SU-DHL-6 (cell line): ENCODE measurements around the gene RNF114.

Experiments used
- EZH2phosphoT487 ChIP-seq: fragments of 200-600 bp; sonication (generic), shearing (Covaris generic); conservative IDR thresholded peaks from 2 replicates; pipeline ENCODE4 v1.6.1; 2018; ENCODE audit warnings: mild to moderate bottlenecking, antibody characterized with exemption, low read length, moderate library complexity, mixed read lengths
- TF ChIP-seq, protein P1 (sequence below): fragments of 200-600 bp; sonication (generic); IDR thresholded peaks from one replicate; pipeline ENCODE4 v1.5.1; 2017; ENCODE audit warnings: antibody characterized with exemption, mild to moderate bottlenecking, low read length, moderate library complexity; ENCODE audit not compliant: insufficient read depth, poor library complexity, severe bottlenecking

DNA sequence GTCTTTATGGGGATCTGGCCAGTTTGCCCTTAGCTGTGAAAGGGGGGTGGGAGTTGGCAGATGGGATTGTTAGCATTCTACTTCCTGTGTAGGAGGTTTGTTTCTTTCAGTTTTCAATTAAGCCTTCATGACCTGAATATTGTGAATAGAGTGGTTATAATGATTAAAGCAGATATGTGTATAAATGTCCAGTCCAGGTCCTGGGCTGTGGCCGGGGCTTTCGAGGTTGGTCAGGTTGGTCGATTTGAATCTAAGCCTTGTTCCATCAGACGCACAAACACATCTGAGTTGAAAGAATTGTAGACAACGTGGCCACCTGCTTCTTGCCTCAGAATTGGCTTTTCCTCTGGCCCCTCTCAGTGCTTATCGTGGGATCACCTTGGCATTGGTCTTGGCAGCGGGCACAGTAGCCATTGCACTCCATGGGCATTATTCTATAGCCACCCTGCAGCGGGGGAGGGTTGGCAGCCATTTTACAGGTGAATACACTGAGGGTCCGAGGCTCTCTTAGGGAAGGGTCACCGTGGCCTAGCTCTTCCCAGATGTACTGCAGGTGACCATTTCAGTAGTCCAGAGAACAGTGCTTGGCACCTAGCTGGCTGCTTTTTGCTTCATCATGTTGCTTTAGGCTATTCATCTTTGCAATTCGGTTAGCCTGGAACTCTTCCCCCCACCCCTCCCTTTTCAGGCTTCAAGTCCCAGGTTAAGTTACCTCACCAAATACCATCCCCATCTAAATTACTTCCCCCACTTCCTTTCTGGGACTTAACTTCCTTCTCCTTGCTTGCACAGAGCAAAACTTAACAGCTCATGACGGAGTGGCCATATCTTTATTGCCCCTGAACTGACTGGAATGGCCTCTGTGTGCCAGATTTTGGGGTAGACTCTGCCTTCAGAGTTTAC is 1.1 kb downstream of the RNF114 start:
- TF ChIP-seq, protein P1, sequence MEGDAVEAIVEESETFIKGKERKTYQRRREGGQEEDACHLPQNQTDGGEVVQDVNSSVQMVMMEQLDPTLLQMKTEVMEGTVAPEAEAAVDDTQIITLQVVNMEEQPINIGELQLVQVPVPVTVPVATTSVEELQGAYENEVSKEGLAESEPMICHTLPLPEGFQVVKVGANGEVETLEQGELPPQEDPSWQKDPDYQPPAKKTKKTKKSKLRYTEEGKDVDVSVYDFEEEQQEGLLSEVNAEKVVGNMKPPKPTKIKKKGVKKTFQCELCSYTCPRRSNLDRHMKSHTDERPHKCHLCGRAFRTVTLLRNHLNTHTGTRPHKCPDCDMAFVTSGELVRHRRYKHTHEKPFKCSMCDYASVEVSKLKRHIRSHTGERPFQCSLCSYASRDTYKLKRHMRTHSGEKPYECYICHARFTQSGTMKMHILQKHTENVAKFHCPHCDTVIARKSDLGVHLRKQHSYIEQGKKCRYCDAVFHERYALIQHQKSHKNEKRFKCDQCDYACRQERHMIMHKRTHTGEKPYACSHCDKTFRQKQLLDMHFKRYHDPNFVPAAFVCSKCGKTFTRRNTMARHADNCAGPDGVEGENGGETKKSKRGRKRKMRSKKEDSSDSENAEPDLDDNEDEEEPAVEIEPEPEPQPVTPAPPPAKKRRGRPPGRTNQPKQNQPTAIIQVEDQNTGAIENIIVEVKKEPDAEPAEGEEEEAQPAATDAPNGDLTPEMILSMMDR, result no peak
- no peak for TF ChIP-seq EZH2phosphoT487
